ENCODE data around the gene NUP98.
"Not testable (repeated sequence)": the region's sequence is repeated elsewhere in the genome, so short reads cannot be mapped to it uniquely, and the experiment has no call there.

Gene NUP98

DNA sequence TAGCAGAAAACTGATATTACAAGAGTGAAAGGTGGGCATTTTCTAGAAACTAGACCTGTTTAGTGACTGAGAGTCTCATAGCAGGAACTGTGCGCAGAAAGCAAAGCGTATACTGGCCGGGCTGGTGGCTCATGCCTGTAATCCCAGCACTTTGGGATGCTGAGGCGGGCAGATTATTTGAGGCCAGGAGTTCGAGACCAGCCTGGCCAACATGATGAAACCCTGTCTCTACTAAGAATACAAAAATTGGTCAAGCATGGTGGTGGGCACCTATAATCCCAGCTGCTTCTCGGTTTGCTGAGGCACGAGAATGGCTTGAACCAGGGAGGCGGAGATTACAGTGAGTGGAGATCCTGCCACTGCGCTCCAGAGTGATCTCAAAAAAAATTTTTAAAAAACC lies 1.8 kb upstream of the NUP98 start:
- no peak for DNase-seq (ENCODE audit: low read depth in 2 of 2)

DNA sequence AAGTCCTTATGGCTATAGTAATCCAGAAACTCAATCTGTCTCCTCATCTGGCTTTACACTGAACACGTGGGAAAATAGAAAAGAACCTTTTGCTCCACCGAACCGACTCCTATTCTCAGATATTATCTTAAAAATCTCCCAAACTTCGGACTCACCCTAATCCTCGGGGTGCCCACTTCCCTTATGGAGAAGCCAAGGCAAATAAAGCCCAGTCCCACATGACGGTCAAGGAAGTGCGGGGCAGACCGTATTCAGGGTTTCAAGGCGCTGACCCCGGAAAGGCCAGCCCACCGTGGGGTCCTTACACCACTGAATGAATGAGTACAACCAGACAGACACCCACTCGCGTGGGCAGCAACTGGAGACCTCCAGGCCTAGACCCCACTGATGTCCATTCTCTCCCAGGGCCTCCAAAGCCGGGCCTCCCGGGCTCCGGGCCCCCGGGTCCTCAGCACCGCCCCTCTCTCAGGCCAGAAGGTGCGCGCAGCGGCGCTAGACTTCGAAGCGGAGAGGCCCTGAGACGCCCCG lies 489 bp downstream of the NUP98 start:
- DNase-seq (ENCODE audit: low read depth in 2 of 2) = no peak

DNA sequence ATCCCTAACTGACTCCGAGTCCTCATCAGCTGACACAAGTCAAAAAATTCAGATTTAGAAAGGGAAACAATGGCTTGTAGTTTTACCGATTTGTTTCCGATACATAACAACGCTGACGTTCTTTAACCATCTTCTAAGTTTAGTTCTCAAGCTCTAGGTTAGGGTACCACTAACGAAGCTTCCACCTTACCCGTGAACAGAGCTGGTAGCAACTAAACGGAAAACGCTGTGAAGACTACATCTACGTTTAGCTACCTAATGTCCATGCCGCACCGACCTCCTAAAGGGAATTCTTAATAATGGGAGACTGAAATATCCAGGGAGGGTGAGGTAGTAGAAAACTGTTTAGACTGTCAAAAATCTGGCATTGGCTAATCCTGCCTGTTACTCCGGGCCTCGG lies 1.0 kb downstream of the NUP98 start:
- no peak for DNase-seq (ENCODE audit: low read depth in 2 of 2)

DNA sequence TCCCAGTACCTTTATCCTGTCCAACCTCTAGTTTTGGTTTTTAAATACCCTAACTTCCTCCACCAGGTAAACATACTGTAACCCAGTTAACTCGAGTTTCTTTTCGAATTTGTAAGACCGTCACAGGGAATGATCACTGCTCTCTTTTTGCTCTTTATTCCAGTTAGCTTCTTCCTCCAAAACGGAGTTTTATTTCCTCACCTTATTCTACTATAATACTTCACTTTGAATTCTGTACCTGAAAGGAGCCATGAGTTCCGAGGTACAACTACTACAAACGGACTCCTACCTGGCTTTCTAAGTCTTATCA lies 1.4 kb downstream of the NUP98 start:
- DNase-seq (ENCODE audit: low read depth in 2 of 2) = no peak

DNA sequence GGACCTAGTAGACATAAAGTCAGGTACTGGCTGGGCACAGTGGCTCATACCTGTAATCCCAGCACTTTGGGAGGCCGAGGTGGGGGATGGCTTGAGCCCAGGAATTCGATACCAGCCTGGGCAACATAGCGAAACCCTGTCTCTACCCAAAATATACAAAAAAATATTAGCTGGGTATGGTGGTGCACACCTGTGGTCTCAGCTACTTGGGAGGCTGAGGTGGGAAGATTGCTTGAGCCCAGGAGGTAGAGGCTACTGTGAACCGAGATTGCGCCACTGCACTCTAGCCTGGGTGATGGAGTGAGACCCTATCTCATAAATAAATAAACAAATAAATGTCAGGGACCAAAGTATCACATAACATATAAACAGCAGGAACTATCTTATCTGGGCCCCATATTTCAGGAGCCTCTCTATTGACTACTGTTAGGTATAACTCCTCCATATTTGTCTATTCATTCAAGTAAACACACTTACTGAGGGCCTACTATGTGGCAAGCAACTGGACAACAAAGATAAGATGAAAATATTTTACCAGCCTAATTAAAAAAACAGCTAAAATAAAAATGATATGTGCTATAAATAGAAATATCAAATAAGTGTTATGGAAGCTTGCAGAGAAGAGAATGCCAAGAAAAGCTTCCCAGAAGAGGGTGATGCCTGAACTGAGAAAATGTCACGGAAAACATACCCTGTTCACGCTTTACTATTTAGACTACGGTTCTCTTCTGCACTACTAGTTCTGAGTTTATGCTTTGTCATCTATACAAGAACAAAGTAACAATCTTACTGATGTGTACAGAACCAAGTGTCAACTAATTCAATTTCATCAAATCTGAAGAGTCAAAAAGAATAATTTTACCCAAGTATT lies 2.0 kb downstream of the NUP98 start:
- DNase-seq (ENCODE audit: low read depth in 2 of 2) = no peak

DNA sequence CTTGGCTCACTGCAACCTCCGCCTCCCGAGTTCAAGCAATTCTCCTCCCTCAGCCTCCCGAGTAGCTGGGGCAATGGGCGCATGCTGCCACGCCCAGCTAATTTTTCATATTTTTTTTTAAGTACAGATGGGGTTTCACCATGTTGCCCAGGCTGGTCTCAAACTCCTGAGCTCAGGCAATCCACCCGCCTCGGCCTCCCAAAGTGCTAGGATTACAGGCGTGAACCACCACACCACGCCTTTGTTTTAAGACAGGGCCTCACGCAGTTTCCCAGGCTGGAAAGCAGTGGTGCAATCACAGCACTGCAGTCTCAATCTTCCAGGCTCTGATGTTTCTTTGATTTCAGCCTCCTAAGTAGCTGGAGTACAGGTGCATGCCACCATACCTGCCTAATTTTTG lies 3.0 kb downstream of the NUP98 start:
- DNase-seq (ENCODE audit: low read depth in 2 of 2) = not testable (repeated sequence)

DNA sequence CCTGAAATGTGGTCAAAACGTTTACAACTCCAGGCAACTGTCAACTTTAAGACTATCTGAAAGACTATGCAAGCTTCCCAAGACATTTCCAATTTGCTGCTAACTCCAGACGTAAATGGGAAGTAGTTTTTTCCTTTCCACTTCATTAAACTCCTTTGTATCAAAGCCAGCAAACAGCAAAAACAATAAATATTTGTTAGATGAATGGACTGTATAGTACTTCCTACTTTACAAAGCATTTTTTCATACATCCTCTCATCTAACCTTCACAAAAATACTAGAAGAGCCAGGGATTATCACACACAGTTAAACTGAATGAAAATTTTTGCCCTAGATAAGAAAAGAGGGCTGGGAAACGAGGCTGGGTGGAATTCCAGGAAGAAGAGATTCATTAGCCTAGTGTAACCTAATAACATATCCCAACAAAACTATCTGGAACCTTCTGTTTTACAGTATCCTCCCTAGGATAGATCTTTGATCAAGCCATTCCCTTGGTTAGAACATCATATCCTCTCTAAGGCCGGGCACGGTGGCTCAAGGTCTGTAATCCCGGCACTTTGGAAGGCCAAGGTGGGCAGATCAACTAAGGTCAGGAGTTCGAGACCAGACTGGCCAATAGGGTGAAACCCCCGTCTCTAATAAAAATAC lies 10.4 kb downstream of the NUP98 start:
- no peak for DNase-seq (ENCODE audit: low read depth in 2 of 2)

DNA sequence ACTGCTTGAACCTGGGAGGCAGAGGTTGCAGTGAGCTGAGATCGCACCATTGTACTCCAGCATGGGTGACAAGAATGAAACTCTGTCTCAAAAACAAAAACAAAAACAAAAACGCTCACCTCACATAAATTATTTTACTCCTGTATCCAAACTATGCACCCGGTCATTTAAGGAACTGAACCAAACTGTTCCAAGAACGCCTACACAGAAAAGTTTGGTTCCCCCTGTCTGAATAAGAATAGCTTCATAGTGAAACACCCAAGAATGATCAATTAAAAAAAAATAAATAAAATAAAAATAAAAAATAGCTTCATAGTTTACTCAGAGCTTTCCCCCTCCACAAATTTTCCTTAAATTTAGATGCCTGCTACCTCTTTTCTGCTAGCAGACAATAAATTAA lies 13.7 kb downstream of the NUP98 start:
- no peak for DNase-seq (ENCODE audit: low read depth in 2 of 2)

DNA sequence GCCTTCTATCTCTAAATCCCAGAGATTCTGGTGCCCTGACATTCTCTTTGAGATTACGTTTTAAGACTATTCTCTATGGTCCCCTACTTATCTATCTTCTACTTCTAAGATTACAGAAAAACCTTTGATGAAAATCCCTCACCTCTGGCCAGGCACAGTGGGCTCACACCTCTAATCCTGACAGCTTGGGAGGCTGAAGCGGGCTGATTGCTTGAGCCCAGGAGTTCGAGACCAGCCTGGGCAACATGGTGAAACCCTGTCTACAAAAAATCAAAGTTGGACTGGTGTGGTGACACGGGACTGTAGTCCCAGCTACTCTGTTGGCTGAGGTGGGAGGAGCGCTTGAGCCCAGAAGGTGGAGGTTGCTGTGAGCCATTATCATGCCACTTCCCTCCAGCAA lies 14.4 kb downstream of the NUP98 start:
- DNase-seq (ENCODE audit: low read depth in 2 of 2) = no peak

DNA sequence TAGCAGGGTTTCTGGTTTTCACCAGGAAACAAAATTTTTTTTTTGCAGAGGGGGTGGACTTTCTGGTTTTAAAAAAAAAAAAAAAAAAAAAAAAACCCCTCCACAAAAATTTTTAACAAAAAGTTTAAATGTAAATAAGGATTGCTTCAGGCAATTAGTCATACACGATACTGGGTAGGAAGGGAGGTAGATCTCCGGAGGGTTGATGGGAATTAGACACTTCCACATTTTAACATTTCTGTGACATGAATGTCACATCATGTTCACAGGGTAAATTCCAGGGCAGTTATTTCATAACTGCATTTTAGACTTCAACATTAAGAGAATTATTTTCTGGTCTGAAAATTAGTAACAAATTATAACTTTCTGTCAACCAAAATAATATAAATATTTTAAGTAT lies 15.9 kb downstream of the NUP98 start:
- DNase-seq (ENCODE audit: low read depth in 2 of 2) = no peak

DNA sequence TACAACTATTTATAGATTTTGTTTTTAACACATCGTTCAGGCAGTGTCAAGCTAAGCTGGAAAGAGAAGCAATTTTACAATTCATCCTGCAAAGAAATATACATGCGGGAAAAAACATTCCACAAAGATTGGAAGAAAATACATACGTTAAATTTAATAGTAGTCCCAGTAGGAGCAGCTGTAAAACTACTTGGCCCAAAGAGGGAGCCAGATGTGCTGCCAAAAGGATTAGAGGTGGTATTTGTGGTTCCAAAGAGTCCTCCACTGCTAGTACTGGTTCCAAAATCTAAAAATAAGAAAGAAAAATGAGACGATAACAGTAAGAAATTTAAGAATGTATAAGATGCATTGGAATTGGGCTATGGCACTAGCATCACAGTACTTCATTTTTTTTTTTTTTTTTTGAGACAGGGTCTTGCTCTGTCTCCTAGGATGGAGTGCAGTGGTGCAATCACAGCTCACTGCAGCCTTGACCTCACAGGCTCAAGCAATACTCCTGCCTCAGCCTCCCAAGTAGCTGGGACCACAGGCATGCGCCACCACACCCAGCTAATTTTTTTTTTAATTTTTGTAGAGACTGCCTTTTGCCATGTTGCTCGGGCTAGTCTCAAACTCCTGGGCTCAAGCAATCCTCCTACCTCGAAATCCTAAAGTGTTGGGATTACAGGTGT lies 21.5 kb downstream of the NUP98 start:
- no peak for DNase-seq (ENCODE audit: low read depth in 2 of 2)

DNA sequence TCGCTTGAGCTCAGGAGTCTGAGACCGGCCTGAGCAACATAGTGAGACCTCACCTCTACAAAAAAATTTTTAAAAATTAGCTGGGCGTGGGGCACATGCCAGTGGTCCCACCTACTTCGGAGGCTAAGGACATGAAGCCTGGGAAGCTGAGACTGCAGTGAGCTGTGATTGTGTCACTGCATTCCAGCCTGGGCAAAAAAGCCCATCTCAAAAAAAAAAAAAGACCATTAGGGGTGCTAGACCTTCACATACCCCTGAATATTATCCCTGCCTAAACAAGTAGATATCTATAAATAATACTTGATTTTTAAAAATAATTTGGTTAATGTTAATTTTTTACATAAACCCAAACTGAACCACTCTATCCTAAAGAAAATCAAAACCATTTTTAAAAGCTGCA lies 24.2 kb downstream of the NUP98 start:
- no peak for DNase-seq (ENCODE audit: low read depth in 2 of 2)

DNA sequence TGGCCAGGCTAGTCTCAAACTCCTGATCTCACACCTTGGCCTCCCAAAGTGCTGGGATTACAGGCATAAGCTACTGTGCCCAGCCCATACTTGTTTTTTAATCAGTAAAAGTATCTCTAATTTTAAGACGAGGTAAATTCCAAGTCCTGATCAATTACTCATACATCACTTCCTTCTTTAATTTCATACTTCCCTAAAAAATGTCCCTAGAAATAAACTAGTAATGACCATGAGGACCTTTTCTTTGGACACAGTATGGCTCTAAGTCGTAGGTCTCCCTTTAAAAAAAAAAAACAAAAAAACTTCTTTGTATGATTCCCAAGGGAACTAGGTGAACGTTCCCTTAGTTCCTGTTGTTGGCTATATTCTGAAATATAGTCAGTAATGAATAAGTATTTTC lies 29.8 kb downstream of the NUP98 start:
- DNase-seq (ENCODE audit: low read depth in 2 of 2) = no peak

DNA sequence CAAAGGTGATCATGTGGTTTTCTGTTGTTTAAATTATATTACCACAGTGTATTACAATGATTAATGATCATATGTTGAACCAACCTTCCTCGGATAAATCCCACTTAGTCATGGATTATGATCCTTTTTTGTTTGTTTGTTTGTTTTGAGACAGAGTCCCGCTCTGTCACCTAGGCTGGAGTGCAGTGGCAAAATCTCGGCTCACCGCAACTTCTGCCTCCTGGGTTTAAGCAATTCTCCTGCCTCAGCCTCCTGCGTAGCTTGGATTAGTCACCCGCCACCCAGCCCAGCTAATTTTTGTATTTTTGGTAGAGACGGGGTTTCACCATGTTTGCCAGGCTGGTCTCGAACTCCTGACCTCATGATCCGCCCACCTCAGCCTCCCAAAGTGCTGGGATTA lies 30.5 kb downstream of the NUP98 start:
- DNase-seq (ENCODE audit: low read depth in 2 of 2) = not testable (repeated sequence)

DNA sequence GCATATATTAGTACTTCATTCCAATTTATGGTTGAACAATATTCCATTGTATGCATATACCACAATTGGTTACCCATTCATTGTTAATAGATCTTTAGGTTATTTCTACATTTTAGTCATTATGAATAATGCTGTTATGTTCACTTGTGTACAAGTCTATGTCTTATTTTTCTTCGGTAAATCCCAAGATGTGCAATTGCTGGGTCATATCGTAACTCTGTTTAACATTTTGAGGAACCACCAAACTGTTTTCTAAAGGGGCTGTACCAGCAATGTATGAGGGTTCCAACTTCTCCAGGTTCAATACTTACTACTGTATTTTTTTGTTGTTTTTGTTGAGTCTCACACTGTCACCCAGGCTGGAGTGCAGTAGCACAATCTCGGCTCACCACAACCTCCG lies 33.1 kb downstream of the NUP98 start:
- no peak for DNase-seq (ENCODE audit: low read depth in 2 of 2)

DNA sequence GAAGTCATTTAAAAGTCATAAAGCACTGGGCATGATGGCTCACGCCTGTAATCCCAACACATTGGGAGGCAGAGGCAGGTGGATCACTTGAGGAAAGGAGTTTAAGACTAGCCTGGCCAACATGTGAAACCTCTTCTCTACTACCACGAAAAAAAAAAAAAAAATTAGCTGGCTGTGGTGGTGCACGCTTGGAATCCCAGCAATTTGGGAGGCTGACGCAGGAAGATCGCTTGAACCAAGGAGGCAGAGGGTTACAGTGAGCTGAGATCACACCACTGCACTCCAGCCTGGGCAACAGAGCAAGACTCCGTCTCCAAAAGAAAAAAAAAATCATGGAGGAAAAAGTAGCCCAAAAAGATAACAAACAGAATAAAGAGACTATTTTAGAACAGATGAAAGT lies 42.2 kb downstream of the NUP98 start:
- no peak for DNase-seq (ENCODE audit: low read depth in 2 of 2)

DNA sequence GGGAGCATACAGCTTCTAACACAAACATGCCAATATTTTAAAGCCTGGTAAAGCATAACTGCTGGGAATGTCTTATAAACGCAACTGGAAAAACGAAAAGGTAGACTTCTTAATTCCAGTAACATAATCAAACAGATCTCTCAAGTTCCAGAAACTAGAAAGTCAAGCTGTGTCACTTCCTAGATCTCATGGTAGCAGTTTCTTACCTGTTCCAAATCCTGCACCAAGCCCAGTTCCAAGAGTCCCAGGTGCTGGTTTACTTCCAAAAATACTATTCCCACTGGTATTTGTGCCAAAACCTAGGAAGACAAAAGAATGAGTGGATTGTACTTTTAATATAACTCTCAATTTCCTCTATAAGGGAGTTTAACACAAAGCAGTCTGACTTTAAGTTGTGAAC lies 44.2 kb downstream of the NUP98 start:
- no peak for DNase-seq (ENCODE audit: low read depth in 2 of 2)

DNA sequence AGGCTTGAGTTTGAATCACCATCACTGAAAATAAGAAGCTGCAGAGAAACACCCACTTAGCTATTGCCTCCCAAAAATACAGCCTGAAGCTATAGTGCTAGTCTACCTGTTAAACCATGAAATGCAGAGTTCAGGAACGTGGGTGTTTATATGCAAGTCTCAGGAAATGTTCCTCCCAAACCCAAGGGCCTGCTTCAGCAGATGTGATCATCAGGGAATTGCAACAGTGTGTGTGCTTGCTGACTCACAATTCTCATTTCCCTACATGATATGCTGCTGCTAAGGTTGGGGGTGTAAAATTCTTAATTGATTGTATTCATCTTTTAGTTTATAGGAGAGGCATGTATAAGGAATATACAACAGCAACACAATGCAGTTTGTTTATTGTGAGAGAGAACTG lies 49.6 kb downstream of the NUP98 start:
- no peak for DNase-seq (ENCODE audit: low read depth in 2 of 2)

DNA sequence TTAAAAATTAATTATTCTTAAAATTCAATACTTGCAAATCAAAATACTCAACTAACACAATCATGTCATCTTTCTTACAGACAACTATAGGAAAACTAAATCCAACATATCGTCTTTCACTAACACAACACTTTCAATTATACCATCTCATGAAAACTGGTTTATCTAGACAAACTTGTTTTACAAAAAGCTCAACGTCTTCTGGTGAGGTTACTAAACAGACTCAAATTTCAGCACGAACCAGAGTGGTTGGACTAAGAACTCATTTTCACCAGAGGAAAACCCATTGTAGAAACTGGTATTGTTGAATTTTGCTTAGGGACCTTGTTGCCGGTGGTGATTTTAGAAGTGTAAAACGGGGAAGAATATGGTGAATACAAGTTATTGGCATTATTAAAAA lies 52.2 kb downstream of the NUP98 start:
- DNase-seq (ENCODE audit: low read depth in 2 of 2) = no peak

DNA sequence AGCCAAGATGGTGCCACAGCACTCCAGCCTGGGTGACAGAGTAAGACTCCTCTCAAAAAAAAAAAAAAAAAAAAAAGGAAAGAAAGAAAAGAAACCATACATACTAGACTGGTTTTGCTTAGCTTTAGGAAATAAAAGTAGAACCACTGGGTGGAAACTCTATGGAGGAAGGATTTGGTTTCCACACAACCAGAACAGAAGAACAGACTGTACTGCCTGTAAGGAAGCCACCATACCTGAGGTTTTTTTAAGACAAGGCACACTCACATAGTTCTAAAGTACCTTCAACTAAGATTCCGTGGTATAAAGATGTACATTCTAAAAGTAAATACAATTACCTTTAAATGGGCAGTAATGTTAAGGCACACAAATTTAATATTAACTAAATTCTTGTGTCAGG lies 58.6 kb downstream of the NUP98 start:
- DNase-seq (ENCODE audit: low read depth in 2 of 2) = no peak

DNA sequence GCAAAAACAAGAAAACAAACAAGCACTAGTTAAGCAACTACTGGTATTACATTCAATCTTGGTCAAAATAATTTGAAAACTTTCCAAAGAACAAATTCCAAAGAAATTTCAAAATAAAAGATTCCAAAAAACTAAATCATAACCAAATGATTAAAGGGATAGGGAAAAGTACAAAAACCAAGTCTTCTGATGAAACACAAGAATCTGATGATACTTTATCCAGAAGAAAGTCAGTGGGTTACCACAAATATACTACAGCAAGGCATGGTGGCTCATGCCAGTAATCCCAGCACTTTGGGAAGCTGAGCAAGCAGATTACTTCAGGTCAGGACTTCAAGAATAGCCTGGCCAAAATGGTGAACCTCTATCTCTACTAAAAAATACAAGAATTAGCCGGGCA lies 59.1 kb downstream of the NUP98 start:
- no peak for DNase-seq (ENCODE audit: low read depth in 2 of 2)

DNA sequence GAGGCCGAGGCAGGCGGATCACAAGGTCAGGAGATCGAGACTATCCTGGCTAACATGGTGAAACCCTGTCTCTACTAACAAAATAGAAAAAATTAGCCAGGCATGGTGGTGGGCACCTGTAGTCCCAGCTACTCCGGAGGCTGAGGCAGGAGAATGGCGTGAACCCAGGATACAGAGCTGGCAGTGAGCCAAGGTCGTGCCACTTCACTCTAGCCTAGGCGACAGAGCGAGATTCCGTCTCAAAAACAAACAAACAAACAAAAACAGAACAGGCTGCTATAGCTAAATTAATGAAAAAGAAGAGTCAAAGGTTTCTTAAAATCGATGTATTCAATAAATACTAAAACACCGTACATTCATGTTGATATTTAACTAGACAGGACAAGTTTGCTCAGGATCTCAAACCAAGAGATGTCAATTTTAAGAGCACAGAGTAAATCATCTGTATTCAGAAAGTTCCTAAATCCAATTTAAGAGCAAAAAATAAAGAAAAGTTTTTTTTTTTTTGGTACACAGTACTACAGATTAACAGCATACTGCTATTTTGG lies 59.9 kb downstream of the NUP98 start:
- DNase-seq (ENCODE audit: low read depth in 2 of 2) = no peak

DNA sequence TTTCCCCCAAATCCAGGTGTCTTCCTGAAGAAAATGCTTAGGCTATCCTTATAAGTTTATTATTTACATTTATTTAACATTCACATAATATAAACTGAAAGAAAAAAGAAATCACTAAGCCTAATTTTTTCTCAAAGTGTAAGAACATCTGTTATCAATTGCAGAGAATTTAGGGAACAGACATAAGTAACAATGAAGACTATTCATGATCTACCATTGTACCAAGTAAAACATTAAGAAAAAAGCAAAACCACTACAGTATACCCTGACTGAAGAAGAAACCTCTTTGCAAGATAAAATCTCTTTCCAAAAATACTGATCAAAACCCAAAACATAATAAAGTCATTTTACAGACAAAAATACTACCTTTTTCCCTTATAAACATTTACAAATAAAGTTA lies 60.5 kb downstream of the NUP98 start:
- no peak for DNase-seq (ENCODE audit: low read depth in 2 of 2)
